ENCODE results near the gene CALHM5. TPM values are rescaled to one million over a fixed set of nuclear protein-coding genes. Genes with fewer than 3 reads are reported as not detected.

CALHM5 gene
- total RNA-seq, 4 donors from 2014 or later, result 0.56 to 1.5 (median 0.82) TPM

DNA sequence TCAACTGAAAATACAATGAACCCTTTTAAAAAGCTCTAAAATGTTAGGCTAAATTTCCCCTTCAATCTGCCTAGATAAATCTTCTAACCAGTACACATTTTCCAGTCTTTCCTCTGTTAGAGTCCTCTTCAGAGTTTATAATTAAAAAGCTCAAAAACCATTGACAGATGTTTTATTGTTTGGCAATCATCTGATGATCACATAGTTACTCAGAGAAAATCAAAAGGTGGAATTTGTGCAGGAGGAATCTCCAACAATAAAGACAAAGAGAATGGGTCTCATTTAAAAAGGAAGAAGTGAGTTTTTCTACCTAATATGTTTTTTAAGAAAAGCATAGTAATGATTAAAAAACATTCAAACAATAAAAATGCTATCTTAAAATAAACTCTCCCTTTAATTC is 31.0 kb downstream of the CALHM5 start:
- ATAC-seq (no peak), DNase-seq (no peak)
- no peaks in the 10 kb centered on the region for H3K27me3 ChIP-seq
- intact Hi-C loops (cut with DNase I; ENCODE audit: low total_unique reads) (no loop called here), in situ Hi-C loops (cut with MboI; ENCODE audit: low sequenced_read_pairs in 4 of 4) (loop anchor here in 1 of 4 donors (25.0 kb wide), 1 partner anchor 255 kb away; the partner anchor contains the start of gene TSPYL1)
- H3K4me1 ChIP-seq, result no peaks in the 10 kb centered on the region
- no peaks in the 10 kb centered on the region for H3K9me3 ChIP-seq
- H3K36me3 ChIP-seq, result no peaks in the 10 kb centered on the region
- no peak overlapping the region for H3K27ac ChIP-seq
- TF ChIP-seq, protein P1, sequence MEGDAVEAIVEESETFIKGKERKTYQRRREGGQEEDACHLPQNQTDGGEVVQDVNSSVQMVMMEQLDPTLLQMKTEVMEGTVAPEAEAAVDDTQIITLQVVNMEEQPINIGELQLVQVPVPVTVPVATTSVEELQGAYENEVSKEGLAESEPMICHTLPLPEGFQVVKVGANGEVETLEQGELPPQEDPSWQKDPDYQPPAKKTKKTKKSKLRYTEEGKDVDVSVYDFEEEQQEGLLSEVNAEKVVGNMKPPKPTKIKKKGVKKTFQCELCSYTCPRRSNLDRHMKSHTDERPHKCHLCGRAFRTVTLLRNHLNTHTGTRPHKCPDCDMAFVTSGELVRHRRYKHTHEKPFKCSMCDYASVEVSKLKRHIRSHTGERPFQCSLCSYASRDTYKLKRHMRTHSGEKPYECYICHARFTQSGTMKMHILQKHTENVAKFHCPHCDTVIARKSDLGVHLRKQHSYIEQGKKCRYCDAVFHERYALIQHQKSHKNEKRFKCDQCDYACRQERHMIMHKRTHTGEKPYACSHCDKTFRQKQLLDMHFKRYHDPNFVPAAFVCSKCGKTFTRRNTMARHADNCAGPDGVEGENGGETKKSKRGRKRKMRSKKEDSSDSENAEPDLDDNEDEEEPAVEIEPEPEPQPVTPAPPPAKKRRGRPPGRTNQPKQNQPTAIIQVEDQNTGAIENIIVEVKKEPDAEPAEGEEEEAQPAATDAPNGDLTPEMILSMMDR (IDR thresholded peaks at IDR 0.05 in 4 of 5, conservative IDR thresholded peaks at IDR 0.05 in 1 of 5), result no peak
- TF ChIP-seq POLR2A (IDR thresholded peaks at IDR 0.05), result no peak
- H3K4me3 ChIP-seq, result no peak overlapping the region

GRCh38 chr6:116543149-116543548 is 31.7 kb downstream of the CALHM5 start:
- no peaks in the 10 kb centered on the region for H3K9me3 ChIP-seq
- TF ChIP-seq, protein P1 (IDR thresholded peaks at IDR 0.05 in 4 of 5, conservative IDR thresholded peaks at IDR 0.05 in 1 of 5), result no peak
- TF ChIP-seq POLR2A (IDR thresholded peaks at IDR 0.05), result no peak
- H3K27ac ChIP-seq, result no peak overlapping the region
- DNase-seq, result no peak
- no peak overlapping the region for H3K4me3 ChIP-seq
- H3K4me1 ChIP-seq, result no peaks in the 10 kb centered on the region
- H3K27me3 ChIP-seq, result no peaks in the 10 kb centered on the region
- no peak for ATAC-seq
- in situ Hi-C loops (cut with MboI; ENCODE audit: low sequenced_read_pairs in 4 of 4) (loop anchor here in 1 of 4 donors (25.0 kb wide), 1 partner anchor 256 kb away; the partner anchor contains the start of gene TSPYL1), intact Hi-C loops (cut with DNase I; ENCODE audit: low total_unique reads) (no loop called here)
- H3K36me3 ChIP-seq, result no peaks in the 10 kb centered on the region

DNA sequence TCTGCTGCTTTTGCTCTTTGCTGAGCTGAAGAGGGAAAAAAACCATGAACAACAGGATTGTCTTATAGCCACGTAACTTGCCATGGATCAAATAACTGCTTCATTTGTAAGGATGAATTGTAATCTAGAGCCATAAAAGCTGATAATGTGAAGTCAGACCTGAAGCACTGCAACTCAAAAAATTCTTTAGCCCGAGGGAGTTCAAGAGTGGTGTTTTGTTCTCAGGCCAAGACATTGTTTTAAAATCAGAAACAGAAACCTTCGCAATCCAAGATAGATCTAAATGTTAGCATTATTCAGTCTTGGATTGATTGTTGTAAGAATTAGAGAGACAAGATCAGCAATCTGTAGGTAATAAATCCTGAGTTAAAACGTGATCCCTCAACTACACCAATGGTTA is 34.2 kb downstream of the CALHM5 start, which contains the start of gene TRAPPC3L:
Gene TRAPPC3L (minus strand): TSS at position 34 of the 400 bp plus-strand sequence. CDS start 170 bp downstream, outside the sequence.
- intact Hi-C loops (cut with DNase I; ENCODE audit: low total_unique reads), result no loop called here
- Histone ChIP-seq H3K27me3 (no peaks in the 10 kb centered on the region), H3K4me3 (no peak within 1 kb of the TSS), H3K9me3 (no peaks in the 10 kb centered on the region), H3K4me1 (no peaks in the 10 kb centered on the region), H3K36me3 (no peaks in the 10 kb centered on the region), H3K27ac (no peak within 1 kb of the TSS)
- in situ Hi-C loops (cut with MboI; ENCODE audit: low sequenced_read_pairs in 4 of 4), result loop anchor here in 1 of 4 donors (25.0 kb wide), 1 partner anchor 258 kb away; the partner anchor contains the start of gene TSPYL1
- ATAC-seq (no peak), DNase-seq (no peak)
- TF ChIP-seq POLR2A (IDR thresholded peaks at IDR 0.05), result no peak
- TF ChIP-seq, protein P1 (IDR thresholded peaks at IDR 0.05 in 4 of 5, conservative IDR thresholded peaks at IDR 0.05 in 1 of 5), result no peak

DNA sequence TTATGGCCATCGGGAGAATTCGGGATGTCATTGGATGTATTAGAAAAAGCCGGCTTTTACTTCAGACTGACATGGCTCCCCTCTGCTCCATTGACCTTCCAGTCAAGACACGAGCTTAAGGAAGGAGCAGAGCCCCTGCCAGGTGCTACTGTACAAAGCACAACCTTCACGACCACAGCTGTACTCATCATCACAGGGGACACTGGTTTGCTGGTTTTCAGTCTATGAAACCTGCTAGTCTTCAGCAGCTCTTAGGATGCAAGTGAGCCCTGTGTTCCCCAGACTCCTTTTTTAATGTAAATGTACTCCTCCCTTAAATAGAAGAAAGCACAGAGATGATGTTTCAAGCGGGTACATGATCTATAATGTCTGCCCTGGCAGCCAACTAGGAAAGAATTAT is 35.9 kb downstream of the CALHM5 start:
- H3K27me3 ChIP-seq, result no peaks in the 10 kb centered on the region
- intact Hi-C loops (cut with DNase I; ENCODE audit: low total_unique reads), result no loop called here
- in situ Hi-C loops (cut with MboI; ENCODE audit: low sequenced_read_pairs in 4 of 4), result loop anchor here in 1 of 4 donors (25.0 kb wide), 1 partner anchor 260 kb away; the partner anchor contains the start of gene TSPYL1
- H3K36me3 ChIP-seq, result no peaks in the 10 kb centered on the region
- DNase-seq (no peak), ATAC-seq (no peak)
- no peaks in the 10 kb centered on the region for H3K4me1 ChIP-seq
- TF ChIP-seq, protein P1 (IDR thresholded peaks at IDR 0.05 in 4 of 5, conservative IDR thresholded peaks at IDR 0.05 in 1 of 5), result no peak
- no peak for TF ChIP-seq POLR2A (IDR thresholded peaks at IDR 0.05)
- no peak overlapping the region for H3K4me3 ChIP-seq
- no peaks in the 10 kb centered on the region for H3K9me3 ChIP-seq
- no peak overlapping the region for H3K27ac ChIP-seq

DNA sequence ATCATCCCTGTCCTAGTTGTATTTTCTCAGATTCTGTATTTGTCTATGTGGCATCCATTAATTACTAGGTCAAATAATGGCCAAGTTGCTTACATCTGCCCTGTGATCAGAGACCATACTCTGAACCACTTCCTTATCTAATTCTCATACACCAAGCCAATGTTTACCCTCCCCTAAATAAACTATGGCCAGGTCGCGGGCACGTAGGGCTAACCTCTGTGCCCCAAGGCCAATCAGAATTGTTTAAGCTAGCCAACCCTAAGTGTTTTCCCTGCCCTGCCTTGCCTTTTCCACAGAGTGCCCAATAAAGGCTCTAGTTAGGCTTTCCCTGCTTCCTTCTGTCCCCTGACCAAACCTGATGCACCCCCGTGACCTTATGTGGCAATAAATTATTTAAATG is 39.4 kb downstream of the CALHM5 start:
- ATAC-seq (no peak), DNase-seq (no peak)
- TF ChIP-seq, protein P1 (IDR thresholded peaks at IDR 0.05 in 4 of 5, conservative IDR thresholded peaks at IDR 0.05 in 1 of 5), result no peak
- TF ChIP-seq POLR2A (IDR thresholded peaks at IDR 0.05), result no peak
- in situ Hi-C loops (cut with MboI; ENCODE audit: low sequenced_read_pairs in 4 of 4) (no loop called here), intact Hi-C loops (cut with DNase I; ENCODE audit: low total_unique reads) (no loop called here)
- no peaks in the 10 kb centered on the region for H3K27me3 ChIP-seq
- H3K36me3 ChIP-seq, result no peaks in the 10 kb centered on the region
- H3K27ac ChIP-seq, result no peak overlapping the region
- no peaks in the 10 kb centered on the region for H3K9me3 ChIP-seq
- H3K4me3 ChIP-seq, result no peak overlapping the region
- no peaks in the 10 kb centered on the region for H3K4me1 ChIP-seq
